ENCODE measurements around the gene GPC6.

Gene GPC6

GRCh38 chr13:94073007-94073744 is 846.6 kb downstream of the GPC6 start:
- DNase-seq, result no peak

GRCh38 chr13:94079876-94080275 is 853.3 kb downstream of the GPC6 start:
- DNase-seq, result no peak

DNA sequence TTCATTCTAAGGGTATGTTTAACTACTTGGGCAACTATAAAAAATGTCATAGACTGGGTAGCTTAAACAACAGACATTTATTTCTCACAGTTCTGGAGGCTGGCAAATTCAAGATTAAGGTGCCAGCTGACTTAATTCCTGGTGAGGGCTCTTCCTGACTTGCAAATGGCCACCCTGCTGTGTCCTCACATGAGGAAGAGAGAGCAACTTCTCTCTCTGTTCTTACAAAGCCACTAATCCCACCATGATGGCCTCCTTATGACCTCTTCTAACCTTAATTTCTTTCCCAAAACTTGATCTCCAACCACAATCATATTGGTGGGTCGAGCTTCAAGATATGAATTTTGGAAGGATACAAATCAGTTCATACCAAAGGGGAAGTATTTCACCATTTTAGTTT is 853.9 kb downstream of the GPC6 start:
- no peak for DNase-seq

- DNase-seq, result no peak
Measured at GRCh38 chr13:94087100-94087499, 860.5 kb downstream of the GPC6 start.

- DNase-seq, result no peak
Measured at GRCh38 chr13:94088742-94089141, 862.1 kb downstream of the GPC6 start.

GRCh38 chr13:94090773-94091480 is 864.3 kb downstream of the GPC6 start:
- DNase-seq, result no peak

DNA sequence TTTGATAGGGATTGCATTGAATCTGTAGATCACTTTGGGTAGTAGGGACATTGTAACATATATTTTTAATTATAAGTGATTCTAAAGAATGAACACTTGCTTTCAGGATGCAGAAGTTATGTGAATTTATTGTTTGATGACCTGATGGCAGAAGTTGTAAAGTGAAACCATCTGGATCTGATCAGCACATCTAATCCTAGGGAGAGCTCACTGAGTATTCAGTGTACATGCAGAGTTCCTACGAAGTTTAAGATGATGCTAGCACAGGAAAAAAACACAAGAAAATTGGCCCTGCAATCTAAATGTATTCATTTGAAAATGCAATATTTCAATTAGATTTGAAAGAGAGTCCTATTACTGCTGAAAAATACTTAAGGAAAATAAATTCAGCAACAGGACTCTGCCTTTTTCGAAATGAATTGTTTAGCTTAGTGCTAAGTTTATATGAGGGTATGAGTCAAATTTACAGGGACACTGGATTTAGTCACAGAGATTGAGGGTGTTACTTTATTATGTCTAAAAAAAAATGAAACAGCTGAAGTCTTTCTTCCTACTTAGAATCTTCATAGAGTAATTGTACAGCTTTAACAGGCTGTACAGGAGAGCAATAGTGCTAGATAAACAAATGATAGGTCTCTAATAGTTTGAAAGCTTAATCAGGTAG is 867.2 kb downstream of the GPC6 start:
- DNase-seq, result no peak

GRCh38 chr13:94109715-94110374 is 883.2 kb downstream of the GPC6 start:
- no peak for DNase-seq

DNA sequence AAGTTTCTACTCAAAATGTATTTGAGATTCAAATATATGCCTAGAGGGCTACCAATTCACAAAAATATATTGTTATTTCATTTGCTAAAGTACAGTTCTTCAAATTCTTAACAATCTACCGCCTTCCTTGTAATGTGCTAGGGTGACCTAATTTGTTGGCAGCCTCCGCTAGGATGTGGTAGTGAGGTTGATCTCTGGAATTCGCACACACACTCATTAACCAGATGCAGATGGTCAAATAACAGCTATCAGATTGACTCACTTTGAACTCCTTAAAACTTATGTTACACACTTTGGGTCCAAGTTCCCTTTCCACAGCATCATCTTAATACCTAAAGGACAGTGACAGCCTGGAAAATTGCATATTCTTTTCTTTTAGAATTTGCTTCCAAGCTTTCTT is 885.6 kb downstream of the GPC6 start:
- no peak for DNase-seq

DNA sequence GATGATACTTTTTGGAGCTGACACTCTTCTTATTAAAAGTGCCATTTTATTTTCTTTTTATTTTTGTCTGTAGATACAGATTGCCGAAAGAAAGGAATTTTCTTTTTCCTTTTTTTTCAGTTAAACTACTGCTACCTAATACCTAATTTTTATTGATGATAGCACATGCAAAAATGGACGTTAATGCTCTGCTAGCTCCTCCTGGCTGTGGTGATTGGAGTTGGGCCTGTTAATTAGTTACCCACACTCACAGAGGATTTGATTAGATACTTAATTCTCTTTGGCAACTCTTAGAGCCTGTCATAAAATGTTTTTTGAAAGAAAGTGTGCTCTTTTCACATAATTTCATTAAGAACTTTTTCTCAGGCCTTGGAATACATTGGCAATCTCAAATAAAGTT is 886.1 kb downstream of the GPC6 start:
- no peak for DNase-seq

- DNase-seq, result no peak
Measured at GRCh38 chr13:94113245-94113644, 886.6 kb downstream of the GPC6 start.

- DNase-seq, result no peak
Measured at GRCh38 chr13:94114166-94114565, 887.6 kb downstream of the GPC6 start.

DNA sequence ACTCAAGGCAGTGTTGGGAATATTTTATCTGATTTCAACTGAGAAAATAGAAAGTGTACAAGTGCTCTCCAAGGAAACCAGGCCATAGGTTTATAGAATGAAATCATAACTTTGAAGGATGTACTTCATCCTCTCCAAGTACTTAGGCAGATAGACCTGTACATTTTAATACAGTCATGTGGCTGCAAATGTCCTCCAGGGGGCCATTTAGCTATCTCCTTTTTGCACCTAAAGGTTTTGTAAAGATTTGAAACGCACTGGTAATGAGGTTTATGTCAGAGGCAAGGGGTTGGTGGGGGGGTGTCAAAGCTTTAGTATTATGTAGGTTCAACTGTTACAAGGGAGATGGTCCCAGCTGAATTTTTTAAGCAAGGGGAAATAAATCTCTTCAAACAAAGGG is 888.4 kb downstream of the GPC6 start:
- no peak for DNase-seq

GRCh38 chr13:94119360-94119936 is 892.8 kb downstream of the GPC6 start:
- DNase-seq, result no peak

DNA sequence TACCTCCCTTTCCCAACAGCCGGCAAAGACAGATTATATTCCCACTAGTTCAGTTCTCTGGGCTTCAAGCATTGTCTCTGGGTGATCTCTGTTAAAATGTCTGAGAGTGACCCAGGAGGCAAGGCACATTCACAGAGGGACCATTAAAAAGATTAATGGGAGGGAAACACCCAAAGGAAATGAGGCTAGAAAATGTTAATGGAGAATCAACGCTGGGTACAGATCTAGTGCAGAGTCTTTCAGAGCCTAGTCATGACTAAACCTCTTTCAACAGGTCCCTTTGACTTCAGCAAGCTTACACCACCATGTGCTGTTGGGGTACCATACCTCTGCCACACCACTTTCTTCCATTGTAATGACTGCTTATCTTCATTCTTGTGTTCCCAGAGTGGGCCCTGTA is 894.3 kb downstream of the GPC6 start:
- DNase-seq, result no peak

DNA sequence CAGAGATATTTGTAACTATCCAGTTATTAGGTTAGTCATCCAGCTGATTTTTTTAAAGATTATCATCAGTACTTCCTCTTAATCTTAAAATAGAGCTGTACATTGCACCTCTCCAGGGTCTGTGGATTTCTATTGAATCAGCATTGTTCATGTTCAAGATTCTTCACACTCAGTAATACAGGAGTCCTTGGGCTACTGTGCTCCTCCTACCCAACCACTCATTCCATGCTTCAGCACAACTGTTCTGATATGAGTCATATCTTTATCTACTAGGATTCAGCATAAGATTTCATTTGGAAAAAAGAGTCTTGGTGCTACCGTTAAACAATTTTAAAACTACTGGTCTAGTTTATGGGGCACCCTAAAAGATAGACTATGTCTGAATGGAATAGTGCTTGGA is 895.1 kb downstream of the GPC6 start:
- DNase-seq, result no peak

- no peak for DNase-seq
Measured at GRCh38 chr13:94122300-94122915, 895.8 kb downstream of the GPC6 start.

DNA sequence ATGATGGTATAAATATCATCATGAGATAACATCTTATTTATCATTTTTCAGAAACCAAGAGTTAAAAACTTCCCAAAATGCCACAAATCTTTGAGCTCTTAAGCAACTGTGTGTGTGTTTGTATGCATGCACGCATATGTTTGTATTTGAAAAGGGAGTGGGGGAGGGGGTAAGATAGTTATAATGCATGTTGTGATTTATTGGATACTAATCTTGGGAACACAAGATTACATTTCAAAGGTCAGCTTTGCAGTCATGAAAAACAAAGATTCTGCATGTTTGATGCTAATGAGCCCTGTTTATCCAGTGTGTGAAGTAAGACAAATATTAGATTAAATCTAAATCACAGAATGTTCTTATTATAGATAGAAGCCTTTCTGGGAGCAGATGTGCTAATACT is 897.0 kb downstream of the GPC6 start:
- DNase-seq, result no peak

GRCh38 chr13:94128430-94128829 is 901.8 kb downstream of the GPC6 start:
- DNase-seq, result no peak

DNA sequence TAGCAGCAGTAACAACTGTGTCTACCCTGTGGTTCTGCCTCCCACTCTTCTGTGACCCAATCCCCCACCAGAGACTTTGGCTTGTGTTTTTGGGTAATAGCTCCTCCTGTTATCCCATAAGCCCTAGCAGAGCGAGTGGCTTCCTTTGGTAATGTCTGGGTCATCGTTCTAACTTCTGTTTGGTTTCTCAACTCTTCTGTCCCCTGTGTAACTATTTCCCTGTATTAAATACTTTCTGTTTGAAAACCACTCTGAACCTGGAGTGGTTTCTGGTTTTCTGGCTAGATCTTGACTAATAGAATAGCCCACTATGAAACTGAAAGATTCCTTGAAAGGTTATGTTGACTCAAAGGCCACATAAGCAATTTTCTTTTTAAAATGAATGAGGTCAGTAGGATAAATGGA is 902.9 kb downstream of the GPC6 start:
- DNase-seq, result no peak

- no peak for DNase-seq
Measured at GRCh38 chr13:94138831-94139230, 912.2 kb downstream of the GPC6 start.

DNA sequence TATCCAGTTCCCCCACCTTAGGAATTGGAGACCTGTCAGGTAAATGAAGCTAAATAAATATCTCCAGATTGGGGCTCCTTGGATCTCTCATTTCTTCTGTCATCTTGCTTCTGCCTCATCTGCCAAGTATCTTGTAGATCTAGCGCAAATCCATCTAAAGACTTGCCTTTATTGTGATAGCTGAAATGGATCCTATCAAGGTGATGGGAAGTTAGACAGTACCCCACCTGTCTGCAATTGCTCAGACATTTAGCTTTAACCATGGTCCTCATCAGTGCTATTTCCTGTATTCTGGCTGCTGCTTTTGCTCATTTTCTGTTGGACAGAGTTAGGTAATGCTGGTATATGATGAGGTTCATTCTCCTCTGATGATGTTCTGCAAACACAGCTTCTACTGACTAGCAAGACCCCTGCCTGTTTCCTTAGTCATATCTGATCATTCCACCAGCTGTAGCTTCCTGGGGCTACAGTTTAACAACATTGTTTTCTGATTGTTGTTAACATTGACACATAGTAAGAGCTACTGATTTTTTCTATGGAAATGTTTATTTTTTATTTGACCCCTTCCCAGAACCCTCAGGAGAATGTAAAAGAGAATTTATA is 912.9 kb downstream of the GPC6 start:
- DNase-seq, result no peak

All from stimulated activated CD4-positive, alpha-beta T cell treated with anti-CD3 and anti-CD28 coated beads, Interleukin-15, amount 100 ng/mL, for 24 hours (primary cell).